Astrocyte (in vitro differentiated cells and primary cell): ENCODE measurements around the gene DLX2. TPM values are rescaled to one million over a fixed set of nuclear protein-coding genes. Genes with fewer than 3 reads are reported as not detected.
A peak's percentile ranks its signal among the peaks of the same experiment; 100 is the strongest.

ENCODE experiments used
- DNase-seq: peaks from one replicate; pipeline ENCODE4 v3.0.0-alpha.2; 2010; ENCODE audit warnings: low read depth
- FAIRE-seq: peaks from 2 replicates; lab custom pipeline; 2011; peaks lifted over from hg19 to GRCh38; lab: Jason Lieb, UNC
- H2AFZ ChIP-seq: 2 replicates; pipeline ENCODE4 v1.6.0; 2012; ENCODE audit warnings: low read depth, low read length, inconsistent platforms
- H3K27ac ChIP-seq: 2 replicates; pipeline ENCODE4 v1.5.1; 2011; ENCODE audit warnings: low read depth, low read length, inconsistent platforms
- H3K27me3 ChIP-seq: 2 replicates; pipeline ENCODE4 v1.6.0; 2011; ENCODE audit warnings: low read length, inconsistent platforms; ENCODE audit not compliant: insufficient read depth
- H3K36me3 ChIP-seq: 2 replicates; pipeline ENCODE4 v1.5.1; 2011; ENCODE audit warnings: low read length, inconsistent platforms; ENCODE audit not compliant: insufficient read depth
- H3K4me1 ChIP-seq: 2 replicates; pipeline ENCODE4 v1.5.1; 2011; ENCODE audit warnings: low read length, inconsistent platforms; ENCODE audit not compliant: insufficient read depth
- H3K4me2 ChIP-seq: 2 replicates; pipeline ENCODE4 v1.6.0; 2012; ENCODE audit warnings: low read length, inconsistent platforms
- H3K4me3 ChIP-seq: 2 replicates; pipeline ENCODE4 v1.5.1; 2011; ENCODE audit warnings: low read depth, mild to moderate bottlenecking, low read length, inconsistent platforms; ENCODE audit not compliant: insufficient read depth
- H3K79me2 ChIP-seq: 2 replicates; pipeline ENCODE4 v1.6.0; 2012; ENCODE audit warnings: mild to moderate bottlenecking, low read length, inconsistent platforms; ENCODE audit not compliant: insufficient read depth
- H3K9ac ChIP-seq: 2 replicates; pipeline ENCODE4 v1.6.0; 2012; ENCODE audit warnings: mild to moderate bottlenecking, low read length, inconsistent platforms
- H3K9me3 ChIP-seq: 2 replicates; pipeline ENCODE4 v1.5.1; 2012; ENCODE audit warnings: low read depth, mild to moderate bottlenecking, low read length, inconsistent platforms; ENCODE audit not compliant: insufficient read depth
- H4K20me1 ChIP-seq: 2 replicates; pipeline ENCODE4 v1.6.0; 2012; ENCODE audit warnings: low read length, inconsistent platforms; ENCODE audit not compliant: insufficient read depth
- H3K27ac Mint-ChIP-seq: one replicate; pipeline ENCODE4 v1.8.0; 2021; ENCODE audit warnings: mild to moderate bottlenecking, mixed read lengths; ENCODE audit not compliant: unreplicated experiment
- H3K27me3 Mint-ChIP-seq: one replicate; pipeline ENCODE4 v1.8.0; 2021; ENCODE audit warnings: low read depth, mixed read lengths; ENCODE audit not compliant: unreplicated experiment
- H3K36me3 Mint-ChIP-seq: one replicate; pipeline ENCODE4 v1.8.0; 2021; ENCODE audit warnings: low read depth, mixed read lengths; ENCODE audit not compliant: unreplicated experiment
- H3K4me1 Mint-ChIP-seq: one replicate; pipeline ENCODE4 v1.8.0; 2021; ENCODE audit warnings: low read depth, mixed read lengths; ENCODE audit not compliant: unreplicated experiment
- H3K4me3 Mint-ChIP-seq: one replicate; pipeline ENCODE4 v1.8.0; 2021; ENCODE audit warnings: mild to moderate bottlenecking, moderate library complexity, mixed read lengths; ENCODE audit not compliant: unreplicated experiment
- H3K9me3 Mint-ChIP-seq: one replicate; pipeline ENCODE4 v1.8.0; 2021; ENCODE audit warnings: mild to moderate bottlenecking, mixed read lengths; ENCODE audit not compliant: unreplicated experiment
- EZH2 ChIP-seq: IDR thresholded peaks from 2 replicates; pipeline ENCODE4 v1.6.1; 2012; ENCODE audit warnings: mild to moderate bottlenecking, low read length, inconsistent platforms; ENCODE audit not compliant: insufficient read depth
- total RNA-seq: library from RNA; stranded (reverse); gene quantifications from 2 replicates; pipeline ENCODE4 v1.2.1, GENCODE V29; 2021
- TF ChIP-seq, protein P1 (sequence below): IDR thresholded peaks from 2 replicates; pipeline ENCODE4 v1.5.1; 2011; ENCODE audit warnings: low read depth, mild to moderate bottlenecking, inconsistent platforms, low read length, moderate library complexity; ENCODE audit not compliant: insufficient read depth

DLX2 gene
- total RNA-seq, 1 donor from 2014 or later, result 2.2 TPM

DNA sequence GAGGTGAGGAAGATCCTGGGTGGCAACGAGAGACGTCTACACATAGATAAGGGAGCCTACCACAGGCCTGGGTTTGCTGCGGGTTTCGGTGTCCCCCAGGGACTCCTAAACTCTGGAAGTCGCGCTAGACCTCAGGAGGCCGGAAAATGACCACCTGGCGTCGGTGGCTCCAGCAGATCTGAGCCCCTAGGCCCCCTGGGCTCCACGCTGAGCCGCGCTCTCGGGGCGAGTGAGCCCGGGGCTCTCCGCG lies 18.4 kb downstream of the DLX2 start:
- peaks cover 5% of the 10 kb centered on the region for H3K4me1 Mint-ChIP-seq
- FAIRE-seq (no peak), DNase-seq (no peak)
- Histone ChIP-seq H3K36me3 (no peaks in the 10 kb centered on the region), H3K9ac (no peak overlapping the region), H2AFZ (peak overlapping the region; percentile 72), H3K4me3 (peak overlapping the region; percentile 42), H4K20me1 (peaks cover 40% of the 10 kb centered on the region), H3K4me2 (peak overlapping the region; percentile 91), H3K27me3 (peaks cover 94% of the 10 kb centered on the region), H3K9me3 (peaks cover 6% of the 10 kb centered on the region), H3K4me1 (peaks cover 6% of the 10 kb centered on the region), H3K27ac (no peak overlapping the region), H3K79me2 (no peaks in the 10 kb centered on the region)
- peaks cover 40% of the 10 kb centered on the region for H3K9me3 Mint-ChIP-seq
- peak overlapping the region; percentile 77 for H3K4me3 Mint-ChIP-seq
- peaks cover 12% of the 10 kb centered on the region for H3K36me3 Mint-ChIP-seq
- peak overlapping the region; percentile 69 for H3K27ac Mint-ChIP-seq
- H3K27me3 Mint-ChIP-seq, result peaks cover 84% of the 10 kb centered on the region
- TF ChIP-seq EZH2, result peak; percentile 45
- TF ChIP-seq, protein P1, sequence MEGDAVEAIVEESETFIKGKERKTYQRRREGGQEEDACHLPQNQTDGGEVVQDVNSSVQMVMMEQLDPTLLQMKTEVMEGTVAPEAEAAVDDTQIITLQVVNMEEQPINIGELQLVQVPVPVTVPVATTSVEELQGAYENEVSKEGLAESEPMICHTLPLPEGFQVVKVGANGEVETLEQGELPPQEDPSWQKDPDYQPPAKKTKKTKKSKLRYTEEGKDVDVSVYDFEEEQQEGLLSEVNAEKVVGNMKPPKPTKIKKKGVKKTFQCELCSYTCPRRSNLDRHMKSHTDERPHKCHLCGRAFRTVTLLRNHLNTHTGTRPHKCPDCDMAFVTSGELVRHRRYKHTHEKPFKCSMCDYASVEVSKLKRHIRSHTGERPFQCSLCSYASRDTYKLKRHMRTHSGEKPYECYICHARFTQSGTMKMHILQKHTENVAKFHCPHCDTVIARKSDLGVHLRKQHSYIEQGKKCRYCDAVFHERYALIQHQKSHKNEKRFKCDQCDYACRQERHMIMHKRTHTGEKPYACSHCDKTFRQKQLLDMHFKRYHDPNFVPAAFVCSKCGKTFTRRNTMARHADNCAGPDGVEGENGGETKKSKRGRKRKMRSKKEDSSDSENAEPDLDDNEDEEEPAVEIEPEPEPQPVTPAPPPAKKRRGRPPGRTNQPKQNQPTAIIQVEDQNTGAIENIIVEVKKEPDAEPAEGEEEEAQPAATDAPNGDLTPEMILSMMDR, result no peak

DNA sequence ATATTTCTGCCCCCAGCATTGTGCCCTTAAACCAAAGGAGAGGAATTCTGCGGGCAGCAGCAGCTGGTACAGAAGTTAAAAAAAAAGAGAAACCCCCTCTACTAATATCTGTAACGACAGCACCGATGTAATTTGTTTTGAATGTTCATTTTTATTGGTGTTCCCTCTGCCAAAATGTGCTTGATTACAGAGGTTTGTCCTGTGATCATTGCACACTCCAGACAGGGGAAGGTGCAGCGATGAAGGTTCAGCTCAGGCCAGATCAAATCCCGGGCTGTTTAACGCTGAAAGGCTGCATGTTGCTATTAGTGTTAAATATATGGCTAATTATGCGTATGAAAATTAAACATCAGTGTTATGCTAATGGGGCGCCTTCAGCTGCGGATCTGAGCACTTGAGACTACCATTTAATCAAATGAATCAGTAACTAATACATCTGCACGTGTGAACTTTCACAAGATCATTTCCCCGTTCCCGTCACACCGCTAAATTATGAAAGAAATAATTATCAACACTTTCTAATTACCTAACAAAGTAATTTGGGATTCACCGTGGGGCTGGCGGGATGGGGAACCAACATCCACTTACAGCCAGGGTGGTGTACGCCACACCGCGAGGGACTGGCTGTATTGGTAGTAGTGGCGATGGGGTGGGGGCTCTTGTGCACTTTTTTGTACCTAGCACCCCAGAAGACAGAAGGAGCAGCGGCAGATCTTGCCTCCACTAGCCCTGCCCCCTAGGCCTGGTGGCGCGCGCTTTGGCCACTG lies 18.9 kb downstream of the DLX2 start:
- H3K4me1 ChIP-seq, result peaks cover 6% of the 10 kb centered on the region
- peaks cover 42% of the 10 kb centered on the region for H3K9me3 Mint-ChIP-seq
- no peaks in the 10 kb centered on the region for H3K36me3 ChIP-seq
- H3K4me3 Mint-ChIP-seq, result peak overlapping the region; percentile 77
- peak overlapping the region; percentile 69 for H3K27ac Mint-ChIP-seq
- peak overlapping the region; percentile 72 for H2AFZ ChIP-seq
- H4K20me1 ChIP-seq, result peaks cover 40% of the 10 kb centered on the region
- H3K4me3 ChIP-seq, result no peak overlapping the region
- H3K4me2 ChIP-seq, result peak overlapping the region; percentile 91
- H3K9ac ChIP-seq, result no peak overlapping the region
- DNase-seq, result no peak
- peaks cover 12% of the 10 kb centered on the region for H3K36me3 Mint-ChIP-seq
- no peak overlapping the region for H3K27ac ChIP-seq
- no peak for FAIRE-seq
- H3K27me3 Mint-ChIP-seq, result peaks cover 85% of the 10 kb centered on the region
- H3K27me3 ChIP-seq, result peaks cover 89% of the 10 kb centered on the region
- H3K4me1 Mint-ChIP-seq, result peaks cover 5% of the 10 kb centered on the region
- no peaks in the 10 kb centered on the region for H3K79me2 ChIP-seq
- TF ChIP-seq, protein P1, result no peak
- TF ChIP-seq EZH2, result no peak
- H3K9me3 ChIP-seq, result peaks cover 6% of the 10 kb centered on the region
